Measurements from ENCODE around the gene CDPF1. TPM values are rescaled to one million over a fixed set of nuclear protein-coding genes. Genes with fewer than 3 reads are reported as not detected.

The CDPF1 gene
- total and polyA plus RNA-seq, 2 donors (not counting 3 experiments of a cell fraction or from before 2014, with no cell fraction given) = 9.7 to 9.9 TPM

DNA sequence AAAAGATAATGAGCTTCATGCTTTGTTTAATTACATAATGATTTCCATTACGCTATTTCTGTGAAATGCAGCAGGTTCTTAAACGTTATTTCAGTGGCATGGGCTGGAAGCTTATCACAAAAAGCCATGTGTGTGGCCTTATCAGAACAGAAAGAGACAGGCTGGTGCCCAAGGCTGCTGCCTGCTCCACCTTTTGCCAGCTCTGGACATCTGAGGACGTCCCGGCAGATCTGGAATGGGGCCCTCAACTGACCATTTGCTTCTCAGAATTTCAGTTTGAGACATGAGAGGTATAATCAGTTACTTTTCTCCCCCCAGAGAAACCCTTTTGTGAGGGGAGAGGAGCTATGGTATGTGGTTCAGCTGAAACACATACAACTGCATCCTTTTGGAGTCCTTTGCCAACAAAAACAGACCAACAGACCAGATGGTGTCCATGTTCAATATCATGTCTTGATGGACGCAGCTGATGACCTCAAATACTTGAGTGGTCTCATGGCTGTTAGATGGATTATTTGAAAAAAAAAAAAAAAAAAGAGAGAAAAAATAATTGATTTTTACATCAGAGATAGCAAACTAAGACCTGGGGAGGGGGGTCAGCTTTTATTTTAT, 8.6 kb downstream of the CDPF1 start:
- Histone ChIP-seq H4K20me1 (replicated peaks; ENCODE audit: control insufficient read depth, extremely low read depth, insufficient read depth, low read length) (no peaks in the 10 kb centered on the region), H3K9ac (replicated peaks; ENCODE audit: extremely low read depth, insufficient read depth, low read length) (no peak overlapping the region), H3K4me2 (ENCODE audit: insufficient read depth, low read length) (no peak overlapping the region), H3K27ac (ENCODE audit: insufficient read depth, low read depth, low read length) (no peak overlapping the region), H3K27me3 (ENCODE audit: control insufficient read depth in 2 of 2, insufficient read depth in 2 of 2, low read length in 2 of 2) (no peaks in the 10 kb centered on the region), H3K4me1 (ENCODE audit: control insufficient read depth, extremely low read depth, insufficient read depth, low read length) (no peaks in the 10 kb centered on the region), H3K79me2 (ENCODE audit: control insufficient read depth, insufficient read depth, low read length) (no peaks in the 10 kb centered on the region), H3K9me1 (replicated peaks; ENCODE audit: control insufficient read depth, extremely low read depth, insufficient read depth, low read length) (no peaks in the 10 kb centered on the region), H3K4me3 (replicated peaks in 1 of 3; ENCODE audit: insufficient read depth in 1 of 3, low read depth in 1 of 3, low read length in 3 of 3) (no peak overlapping the region), H3K9me3 (replicated peaks; ENCODE audit: control insufficient read depth, insufficient read depth, low read length) (no peaks in the 10 kb centered on the region), H2AFZ (ENCODE audit: low read depth, low read length) (no peak overlapping the region), H3K36me3 (ENCODE audit: control insufficient read depth in 2 of 2, extremely low read depth in 1 of 2, insufficient read depth in 2 of 2, low read length in 2 of 2) (no peaks in the 10 kb centered on the region)
- no peak for DNase-seq (ENCODE audit: low read depth, low spot score)
- FAIRE-seq = no peak
- CTCF ChIA-PET = interaction anchor here (0.7 kb wide), 1 partner anchor 125 kb away, joined by 3 read pairs; no protein-coding TSS in a partner anchor
- intact Hi-C loops (cut with micrococcal nuclease) = no loop called here
- no peak for TF ChIP-seq MYC (IDR thresholded peaks at IDR 0.05; ENCODE audit: low read depth, low read length)
- TF ChIP-seq POLR2AphosphoS5 (IDR thresholded peaks at IDR 0.05; ENCODE audit: insufficient read depth, low read depth, low read length) = no peak
- no peak for TF ChIP-seq FOS (IDR thresholded peaks at IDR 0.05; ENCODE audit: borderline replicate concordance, insufficient read depth, low read length)
- no peak for TF ChIP-seq POLR2A (IDR thresholded peaks at IDR 0.05; ENCODE audit: low read depth, low read length)
- TF ChIP-seq, protein P1, sequence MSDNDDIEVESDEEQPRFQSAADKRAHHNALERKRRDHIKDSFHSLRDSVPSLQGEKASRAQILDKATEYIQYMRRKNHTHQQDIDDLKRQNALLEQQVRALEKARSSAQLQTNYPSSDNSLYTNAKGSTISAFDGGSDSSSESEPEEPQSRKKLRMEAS (IDR thresholded peaks at IDR 0.05; ENCODE audit: insufficient read depth, insufficient read length) = no peak
- no peak for TF ChIP-seq GATA2 (IDR thresholded peaks at IDR 0.05; ENCODE audit: insufficient read depth, insufficient read length, low read depth, low read length)
- TF ChIP-seq, protein P2, sequence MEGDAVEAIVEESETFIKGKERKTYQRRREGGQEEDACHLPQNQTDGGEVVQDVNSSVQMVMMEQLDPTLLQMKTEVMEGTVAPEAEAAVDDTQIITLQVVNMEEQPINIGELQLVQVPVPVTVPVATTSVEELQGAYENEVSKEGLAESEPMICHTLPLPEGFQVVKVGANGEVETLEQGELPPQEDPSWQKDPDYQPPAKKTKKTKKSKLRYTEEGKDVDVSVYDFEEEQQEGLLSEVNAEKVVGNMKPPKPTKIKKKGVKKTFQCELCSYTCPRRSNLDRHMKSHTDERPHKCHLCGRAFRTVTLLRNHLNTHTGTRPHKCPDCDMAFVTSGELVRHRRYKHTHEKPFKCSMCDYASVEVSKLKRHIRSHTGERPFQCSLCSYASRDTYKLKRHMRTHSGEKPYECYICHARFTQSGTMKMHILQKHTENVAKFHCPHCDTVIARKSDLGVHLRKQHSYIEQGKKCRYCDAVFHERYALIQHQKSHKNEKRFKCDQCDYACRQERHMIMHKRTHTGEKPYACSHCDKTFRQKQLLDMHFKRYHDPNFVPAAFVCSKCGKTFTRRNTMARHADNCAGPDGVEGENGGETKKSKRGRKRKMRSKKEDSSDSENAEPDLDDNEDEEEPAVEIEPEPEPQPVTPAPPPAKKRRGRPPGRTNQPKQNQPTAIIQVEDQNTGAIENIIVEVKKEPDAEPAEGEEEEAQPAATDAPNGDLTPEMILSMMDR (IDR thresholded peaks at IDR 0.05; ENCODE audit: extremely low read depth in 1 of 2, insufficient read depth in 1 of 2, low read depth in 1 of 2, low read length in 2 of 2) = no peak
- TF ChIP-seq EZH2 (IDR thresholded peaks at IDR 0.05; ENCODE audit: borderline replicate concordance, low read depth, low read length, severe bottlenecking) = no peak
- TF ChIP-seq JUN (IDR thresholded peaks at IDR 0.05; ENCODE audit: borderline replicate concordance, insufficient read depth, insufficient read length, low read depth) = no peak
- dilution Hi-C loops (cut with MboI; ENCODE audit: extremely low pct_ligation_motif_present, low sequenced_read_pairs) = no loop called here
- POLR2A ChIA-PET = interaction anchor here (0.5 kb wide), 1 partner anchor 583 kb away, joined by 4 read pairs; no protein-coding TSS in a partner anchor
- BruUV-seq (replicated peaks) = no TSS peak

Measured in endothelial cell of umbilical vein (primary cell).